Esophagus muscularis mucosa (tissue), 3 donors: Measurements from ENCODE around the gene LRP2BP.

Experiments
- POLR2A ChIP-seq: fragments of 450-650 bp; IDR thresholded peaks from one replicate; pipeline ENCODE4 v1.6.1; 2017; ENCODE audit warnings: antibody characterized with exemption, moderate library complexity, mild to moderate bottlenecking, low read depth
- POLR2AphosphoS5 ChIP-seq, 2 donors: sonication (generic); formaldehyde crosslinking; IDR thresholded peaks; one replicate each; pipeline ENCODE4 v1.6.1; 2017; ENCODE audit warnings: antibody characterized with exemption in 2 of 2
- TF ChIP-seq, protein P1 (sequence below), 3 experiments: fragments of 200-600 bp in 2 of 3; fragments of 450-650 bp in 1 of 3; sonication (generic) in 2 of 3; IDR thresholded peaks; one replicate each; pipeline ENCODE4 v1.5.1; 2017 to 2019; ENCODE audit warnings: antibody characterized with exemption in 3 of 3, mild to moderate bottlenecking in 2 of 3, moderate library complexity in 1 of 3

GRCh38 chr4:185399466-185399865 is 3.7 kb upstream of the LRP2BP start:
- TF ChIP-seq, protein P1, sequence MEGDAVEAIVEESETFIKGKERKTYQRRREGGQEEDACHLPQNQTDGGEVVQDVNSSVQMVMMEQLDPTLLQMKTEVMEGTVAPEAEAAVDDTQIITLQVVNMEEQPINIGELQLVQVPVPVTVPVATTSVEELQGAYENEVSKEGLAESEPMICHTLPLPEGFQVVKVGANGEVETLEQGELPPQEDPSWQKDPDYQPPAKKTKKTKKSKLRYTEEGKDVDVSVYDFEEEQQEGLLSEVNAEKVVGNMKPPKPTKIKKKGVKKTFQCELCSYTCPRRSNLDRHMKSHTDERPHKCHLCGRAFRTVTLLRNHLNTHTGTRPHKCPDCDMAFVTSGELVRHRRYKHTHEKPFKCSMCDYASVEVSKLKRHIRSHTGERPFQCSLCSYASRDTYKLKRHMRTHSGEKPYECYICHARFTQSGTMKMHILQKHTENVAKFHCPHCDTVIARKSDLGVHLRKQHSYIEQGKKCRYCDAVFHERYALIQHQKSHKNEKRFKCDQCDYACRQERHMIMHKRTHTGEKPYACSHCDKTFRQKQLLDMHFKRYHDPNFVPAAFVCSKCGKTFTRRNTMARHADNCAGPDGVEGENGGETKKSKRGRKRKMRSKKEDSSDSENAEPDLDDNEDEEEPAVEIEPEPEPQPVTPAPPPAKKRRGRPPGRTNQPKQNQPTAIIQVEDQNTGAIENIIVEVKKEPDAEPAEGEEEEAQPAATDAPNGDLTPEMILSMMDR (IDR thresholded peaks at IDR 0.05) = no peak
- TF ChIP-seq POLR2A (no peak), POLR2AphosphoS5 (IDR thresholded peaks at IDR 0.05) (no peak)
